Thyroid gland (tissue), 4 donors: ENCODE measurements around the gene EFCC1. TPM values are rescaled to one million over a fixed set of nuclear protein-coding genes. Genes with fewer than 3 reads are reported as not detected.

Experiments used
- DNase-seq, 2 donors: peaks; one replicate each; pipeline ENCODE4 v3.0.0-alpha.2; 2019
- H3K27ac ChIP-seq, 3 donors: fragments of 200-600 bp; sonication (generic); 1 replicate in 2 of 3; 2 replicates in 1 of 3; pipeline ENCODE4 v1.5.1; 2016 to 2019; ENCODE audit warnings: mild to moderate bottlenecking in 1 of 3, moderate library complexity in 1 of 3
- H3K27me3 ChIP-seq: fragments of 200-600 bp; sonication (generic); one replicate; pipeline ENCODE4 v1.5.1; 2019
- H3K36me3 ChIP-seq, 2 donors: fragments of 200-600 bp; sonication (generic); one replicate each; pipeline ENCODE4 v1.5.1; 2016 to 2019
- H3K4me1 ChIP-seq, 2 donors: fragments of 200-600 bp; sonication (generic); one replicate each; pipeline ENCODE4 v1.5.1; 2017 to 2019
- H3K4me3 ChIP-seq, 3 donors: fragments of 200-600 bp; sonication (generic); replicated peaks in 1 of 3; 1 replicate in 2 of 3; 2 replicates in 1 of 3; pipeline ENCODE4 v1.5.1; 2016; ENCODE audit warnings: mild to moderate bottlenecking in 1 of 3
- H3K9me3 ChIP-seq: fragments of 200-600 bp; sonication (generic); one replicate; pipeline ENCODE4 v1.5.1; 2017
- POLR2A ChIP-seq, 2 donors: fragments of 450-650 bp; IDR thresholded peaks; one replicate each; pipeline ENCODE4 v1.6.1; 2017; ENCODE audit warnings: antibody characterized with exemption in 2 of 2, mild to moderate bottlenecking in 2 of 2, moderate library complexity in 1 of 2
- WGBS, 2 donors: methylation state at CpG; one replicate each; pipeline ENCODE4 v1.1.5; 2017; 5-methylcytosine and 5-hydroxymethylcytosine counted together
- intact Hi-C: fragments of 100-400 bp; cut with DNase I; formaldehyde crosslinking; loops from one replicate; pipeline ENCODE4 v1.15.1; 2023
- total RNA-seq, 4 donors: library from RNA; depleted of rRNA; stranded (reverse); fragments of >200 nt; gene quantifications; one replicate each; pipeline ENCODE4 v1.2.3, GENCODE V29; 2016
- TF ChIP-seq, protein P1 (sequence below), 6 experiments: fragments of 200-600 bp in 3 of 6; fragments of 450-650 bp in 3 of 6; sonication (generic) in 3 of 6; IDR thresholded peaks; one replicate each; pipeline ENCODE4 v1.5.1; 2016 to 2019; ENCODE audit warnings: antibody characterized with exemption in 6 of 6, mild to moderate bottlenecking in 2 of 6, inconsistent platforms in 1 of 6, moderate library complexity in 1 of 6

EFCC1 gene
- total RNA-seq, 4 donors from 2014 or later: 3.6 to 16.8 (median 9.9) TPM

GRCh38 chr3:129070086-129070885, 69.2 kb downstream of the EFCC1 start:
- Histone ChIP-seq H3K27me3 (no peaks in the 10 kb centered on the region), H3K4me3 (no peak overlapping the region), H3K36me3 (no peaks in the 10 kb centered on the region), H3K9me3 (no peaks in the 10 kb centered on the region), H3K27ac (peak overlapping the region in 1 of 3 donors; percentile 31), H3K4me1 (peaks cover 6 to 10% of the 10 kb centered on the region in 2 donors)
- no peak for TF ChIP-seq POLR2A (IDR thresholded peaks at IDR 0.05)
- TF ChIP-seq, protein P1, sequence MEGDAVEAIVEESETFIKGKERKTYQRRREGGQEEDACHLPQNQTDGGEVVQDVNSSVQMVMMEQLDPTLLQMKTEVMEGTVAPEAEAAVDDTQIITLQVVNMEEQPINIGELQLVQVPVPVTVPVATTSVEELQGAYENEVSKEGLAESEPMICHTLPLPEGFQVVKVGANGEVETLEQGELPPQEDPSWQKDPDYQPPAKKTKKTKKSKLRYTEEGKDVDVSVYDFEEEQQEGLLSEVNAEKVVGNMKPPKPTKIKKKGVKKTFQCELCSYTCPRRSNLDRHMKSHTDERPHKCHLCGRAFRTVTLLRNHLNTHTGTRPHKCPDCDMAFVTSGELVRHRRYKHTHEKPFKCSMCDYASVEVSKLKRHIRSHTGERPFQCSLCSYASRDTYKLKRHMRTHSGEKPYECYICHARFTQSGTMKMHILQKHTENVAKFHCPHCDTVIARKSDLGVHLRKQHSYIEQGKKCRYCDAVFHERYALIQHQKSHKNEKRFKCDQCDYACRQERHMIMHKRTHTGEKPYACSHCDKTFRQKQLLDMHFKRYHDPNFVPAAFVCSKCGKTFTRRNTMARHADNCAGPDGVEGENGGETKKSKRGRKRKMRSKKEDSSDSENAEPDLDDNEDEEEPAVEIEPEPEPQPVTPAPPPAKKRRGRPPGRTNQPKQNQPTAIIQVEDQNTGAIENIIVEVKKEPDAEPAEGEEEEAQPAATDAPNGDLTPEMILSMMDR (IDR thresholded peaks at IDR 0.05): no peak
- WGBS, 2 donors: 84 to 88% methylated on average over 8 of the region's 8 CpGs
- intact Hi-C loops: no loop called here
- DNase-seq: no peak

- no peak for TF ChIP-seq POLR2A (IDR thresholded peaks at IDR 0.05)
- TF ChIP-seq, protein P1 (IDR thresholded peaks at IDR 0.05): no peak
- Histone ChIP-seq H3K36me3 (no peaks in the 10 kb centered on the region), H3K9me3 (no peaks in the 10 kb centered on the region), H3K27me3 (no peaks in the 10 kb centered on the region), H3K4me1 (peaks cover 0 to 9% of the 10 kb centered on the region in 2 donors), H3K4me3 (no peak overlapping the region), H3K27ac (no peak overlapping the region)
- DNase-seq: no peak
- 75 to 79% methylated on average over 7 of the region's 7 CpGs for WGBS, 2 donors
- intact Hi-C loops: no loop called here
Observed at GRCh38 chr3:129077222-129077621, 76.1 kb downstream of the EFCC1 start.

DNA sequence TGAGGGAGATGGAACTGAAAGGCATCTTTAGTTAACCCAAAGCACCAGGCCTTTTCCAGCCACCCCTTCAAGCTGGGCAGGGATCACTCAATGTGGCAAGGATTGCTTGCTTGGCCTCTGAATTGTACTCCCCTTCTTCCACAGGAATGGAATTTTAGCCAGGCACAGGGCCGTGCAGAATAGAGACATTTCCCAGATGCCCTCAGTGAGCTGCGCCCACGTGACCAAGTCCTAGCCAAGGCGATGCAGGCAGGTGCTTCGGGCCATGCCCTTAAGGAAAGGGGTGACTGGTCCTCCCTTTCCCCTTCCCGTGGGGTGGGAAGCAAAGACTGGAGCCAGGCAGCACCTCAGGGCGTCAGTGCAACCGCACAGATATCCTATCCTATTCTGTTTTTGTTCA, 77.4 kb downstream of the EFCC1 start:
- Histone ChIP-seq H3K4me3 (no peak overlapping the region), H3K9me3 (no peaks in the 10 kb centered on the region), H3K36me3 (no peaks in the 10 kb centered on the region), H3K27ac (no peak overlapping the region), H3K27me3 (no peaks in the 10 kb centered on the region), H3K4me1 (peaks cover 0 to 10% of the 10 kb centered on the region in 2 donors)
- no peak for DNase-seq
- no peak for TF ChIP-seq POLR2A (IDR thresholded peaks at IDR 0.05)
- TF ChIP-seq, protein P1 (IDR thresholded peaks at IDR 0.05): no peak
- intact Hi-C loops: no loop called here
- 82 to 86% methylated on average over 3 to 8 of the region's 8 CpGs for WGBS, 2 donors

GRCh38 chr3:129081503-129081902, 80.4 kb downstream of the EFCC1 start:
- TF ChIP-seq, protein P1 (IDR thresholded peaks at IDR 0.05): no peak
- no peak for TF ChIP-seq POLR2A (IDR thresholded peaks at IDR 0.05)
- Histone ChIP-seq H3K4me3 (no peak overlapping the region), H3K36me3 (no peaks in the 10 kb centered on the region), H3K27me3 (no peaks in the 10 kb centered on the region), H3K4me1 (peaks cover 0 to 10% of the 10 kb centered on the region in 2 donors), H3K9me3 (no peaks in the 10 kb centered on the region), H3K27ac (no peak overlapping the region)
- DNase-seq: no peak
- intact Hi-C loops: no loop called here
- WGBS, 2 donors: 41 to 53% methylated on average over 8 of the region's 8 CpGs

GRCh38 chr3:129082026-129082425, 80.9 kb downstream of the EFCC1 start:
- DNase-seq: peak in 1 of 2 donors; percentile 20
- WGBS, 2 donors: 28 to 40% methylated on average over 9 of the region's 9 CpGs

More at GRCh38 chr3:129082026-129082425, 80.9 kb downstream of the EFCC1 start:
- intact Hi-C loops: no loop called here
- Histone ChIP-seq H3K27ac (no peak overlapping the region), H3K36me3 (no peaks in the 10 kb centered on the region), H3K4me1 (peaks cover 0 to 12% of the 10 kb centered on the region in 2 donors), H3K9me3 (no peaks in the 10 kb centered on the region), H3K27me3 (no peaks in the 10 kb centered on the region), H3K4me3 (no peak overlapping the region)
- no peak for TF ChIP-seq POLR2A (IDR thresholded peaks at IDR 0.05)
- TF ChIP-seq, protein P1 (IDR thresholded peaks at IDR 0.05): no peak
